ENCODE data around the gene SLC39A11. TPM values are rescaled to one million over a fixed set of nuclear protein-coding genes. Genes with fewer than 3 reads are reported as not detected.

The SLC39A11 gene
- total RNA-seq, 1 donor from 2014 or later = 21.5 TPM

- Histone ChIP-seq H3K9me3 (ENCODE audit: insufficient read depth, low read depth, low read length) (no peaks in the 10 kb centered on the region), H3K79me2 (ENCODE audit: insufficient read depth, low read length) (no peaks in the 10 kb centered on the region), H3K36me3 (ENCODE audit: insufficient read depth, low read length) (no peaks in the 10 kb centered on the region), H3K4me3 (ENCODE audit: insufficient read depth, low read depth, low read length) (no peak overlapping the region), H3K27me3 (ENCODE audit: insufficient read depth, low read length) (no peaks in the 10 kb centered on the region), H3K4me2 (ENCODE audit: low read length) (no peak overlapping the region), H2AFZ (ENCODE audit: low read depth, low read length) (no peak overlapping the region), H3K27ac (ENCODE audit: low read depth, low read length) (no peak overlapping the region), H3K4me1 (ENCODE audit: insufficient read depth, low read length) (no peaks in the 10 kb centered on the region), H4K20me1 (ENCODE audit: insufficient read depth, low read length) (no peaks in the 10 kb centered on the region), H3K9ac (ENCODE audit: low read length) (no peak overlapping the region)
- H3K4me3 Mint-ChIP-seq (ENCODE audit: unreplicated experiment) = no peak overlapping the region
- DNase-seq (ENCODE audit: low read depth) = no peak
- FAIRE-seq = no peak
- peaks cover 13% of the 10 kb centered on the region for H3K4me1 Mint-ChIP-seq (ENCODE audit: low read depth, unreplicated experiment)
- H3K36me3 Mint-ChIP-seq (ENCODE audit: low read depth, unreplicated experiment) = peaks cover 3% of the 10 kb centered on the region
- H3K27me3 Mint-ChIP-seq (ENCODE audit: low read depth, unreplicated experiment) = peaks cover 2% of the 10 kb centered on the region
- no peak for TF ChIP-seq EZH2 (IDR thresholded peaks at IDR 0.05; ENCODE audit: insufficient read depth, low read length)
- no peak for TF ChIP-seq CTCF (IDR thresholded peaks at IDR 0.05; ENCODE audit: insufficient read depth, low read depth, low read length)
- peaks cover 5% of the 10 kb centered on the region for H3K9me3 Mint-ChIP-seq (ENCODE audit: unreplicated experiment)
- no peak overlapping the region for H3K27ac Mint-ChIP-seq (ENCODE audit: unreplicated experiment)
These were observed 170.3 kb downstream of the SLC39A11 start for GRCh38 chr17:72922219-72922618.

- FAIRE-seq (no peak), DNase-seq (ENCODE audit: low read depth) (no peak)
- Histone ChIP-seq H3K79me2 (ENCODE audit: insufficient read depth, low read length) (no peaks in the 10 kb centered on the region), H3K27me3 (ENCODE audit: insufficient read depth, low read length) (no peaks in the 10 kb centered on the region), H3K4me3 (ENCODE audit: insufficient read depth, low read depth, low read length) (no peak overlapping the region), H3K4me1 (ENCODE audit: insufficient read depth, low read length) (no peaks in the 10 kb centered on the region), H3K27ac (ENCODE audit: low read depth, low read length) (no peak overlapping the region), H3K36me3 (ENCODE audit: insufficient read depth, low read length) (no peaks in the 10 kb centered on the region), H3K9me3 (ENCODE audit: insufficient read depth, low read depth, low read length) (no peaks in the 10 kb centered on the region), H2AFZ (ENCODE audit: low read depth, low read length) (no peak overlapping the region), H3K4me2 (ENCODE audit: low read length) (no peak overlapping the region), H4K20me1 (ENCODE audit: insufficient read depth, low read length) (no peaks in the 10 kb centered on the region), H3K9ac (ENCODE audit: low read length) (no peak overlapping the region)
- TF ChIP-seq CTCF (IDR thresholded peaks at IDR 0.05; ENCODE audit: insufficient read depth, low read depth, low read length) (no peak), EZH2 (IDR thresholded peaks at IDR 0.05; ENCODE audit: insufficient read depth, low read length) (no peak)
- Mint-ChIP-seq H3K27me3 (ENCODE audit: low read depth, unreplicated experiment) (peaks cover 2% of the 10 kb centered on the region), H3K9me3 (ENCODE audit: unreplicated experiment) (peaks cover 11% of the 10 kb centered on the region), H3K27ac (ENCODE audit: unreplicated experiment) (no peak overlapping the region), H3K36me3 (ENCODE audit: low read depth, unreplicated experiment) (peaks cover 8% of the 10 kb centered on the region), H3K4me1 (ENCODE audit: low read depth, unreplicated experiment) (peaks cover 12% of the 10 kb centered on the region), H3K4me3 (ENCODE audit: unreplicated experiment) (no peak overlapping the region)
These were observed 171.0 kb downstream of the SLC39A11 start for GRCh38 chr17:72921347-72922054.

- H3K4me3 Mint-ChIP-seq (ENCODE audit: unreplicated experiment) = no peak overlapping the region
- no peaks in the 10 kb centered on the region for H3K79me2 ChIP-seq (ENCODE audit: insufficient read depth, low read length)
- no peak overlapping the region for H3K9ac ChIP-seq (ENCODE audit: low read length)
- H3K4me2 ChIP-seq (ENCODE audit: low read length) = no peak overlapping the region
- no peak overlapping the region for H3K27ac ChIP-seq (ENCODE audit: low read depth, low read length)
- H3K9me3 ChIP-seq (ENCODE audit: insufficient read depth, low read depth, low read length) = no peaks in the 10 kb centered on the region
- H3K4me1 Mint-ChIP-seq (ENCODE audit: low read depth, unreplicated experiment) = peaks cover 3% of the 10 kb centered on the region
- no peaks in the 10 kb centered on the region for H3K4me1 ChIP-seq (ENCODE audit: insufficient read depth, low read length)
- no peak overlapping the region for H3K27ac Mint-ChIP-seq (ENCODE audit: unreplicated experiment)
- peaks cover 9% of the 10 kb centered on the region for H3K36me3 Mint-ChIP-seq (ENCODE audit: low read depth, unreplicated experiment)
- FAIRE-seq (no peak), DNase-seq (ENCODE audit: low read depth) (no peak)
- TF ChIP-seq CTCF (IDR thresholded peaks at IDR 0.05; ENCODE audit: insufficient read depth, low read depth, low read length) (no peak), EZH2 (IDR thresholded peaks at IDR 0.05; ENCODE audit: insufficient read depth, low read length) (no peak)
- no peak overlapping the region for H3K4me3 ChIP-seq (ENCODE audit: insufficient read depth, low read depth, low read length)
- H4K20me1 ChIP-seq (ENCODE audit: insufficient read depth, low read length) = no peaks in the 10 kb centered on the region
- H3K27me3 ChIP-seq (ENCODE audit: insufficient read depth, low read length) = no peaks in the 10 kb centered on the region
- H3K27me3 Mint-ChIP-seq (ENCODE audit: low read depth, unreplicated experiment) = peaks cover 2% of the 10 kb centered on the region
- no peaks in the 10 kb centered on the region for H3K36me3 ChIP-seq (ENCODE audit: insufficient read depth, low read length)
- H3K9me3 Mint-ChIP-seq (ENCODE audit: unreplicated experiment) = peaks cover 12% of the 10 kb centered on the region
- no peak overlapping the region for H2AFZ ChIP-seq (ENCODE audit: low read depth, low read length)
These were observed 172.0 kb downstream of the SLC39A11 start for GRCh38 chr17:72920513-72920912.

Measured in astrocyte (in vitro differentiated cells and primary cell).